IPS-NIHi7 (cell line): Measurements from ENCODE around the gene USP17L25.
"Not testable (repeated sequence)": the region's sequence is repeated elsewhere in the genome, so short reads cannot be mapped to it uniquely, and the experiment has no call there.

Experiments
- DNase-seq: peaks from one replicate; pipeline ENCODE4 v3.0.0; 2012; ENCODE audit warnings: mixed read lengths; ENCODE audit errors: extremely low spot score

USP17L25 gene, protein sequence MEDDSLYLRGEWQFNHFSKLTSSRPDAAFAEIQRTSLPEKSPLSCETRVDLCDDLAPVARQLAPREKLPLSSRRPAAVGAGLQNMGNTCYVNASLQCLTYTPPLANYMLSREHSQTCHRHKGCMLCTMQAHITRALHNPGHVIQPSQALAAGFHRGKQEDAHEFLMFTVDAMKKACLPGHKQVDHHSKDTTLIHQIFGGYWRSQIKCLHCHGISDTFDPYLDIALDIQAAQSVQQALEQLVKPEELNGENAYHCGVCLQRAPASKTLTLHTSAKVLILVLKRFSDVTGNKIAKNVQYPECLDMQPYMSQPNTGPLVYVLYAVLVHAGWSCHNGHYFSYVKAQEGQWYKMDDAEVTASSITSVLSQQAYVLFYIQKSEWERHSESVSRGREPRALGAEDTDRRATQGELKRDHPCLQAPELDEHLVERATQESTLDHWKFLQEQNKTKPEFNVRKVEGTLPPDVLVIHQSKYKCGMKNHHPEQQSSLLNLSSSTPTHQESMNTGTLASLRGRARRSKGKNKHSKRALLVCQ

DNA sequence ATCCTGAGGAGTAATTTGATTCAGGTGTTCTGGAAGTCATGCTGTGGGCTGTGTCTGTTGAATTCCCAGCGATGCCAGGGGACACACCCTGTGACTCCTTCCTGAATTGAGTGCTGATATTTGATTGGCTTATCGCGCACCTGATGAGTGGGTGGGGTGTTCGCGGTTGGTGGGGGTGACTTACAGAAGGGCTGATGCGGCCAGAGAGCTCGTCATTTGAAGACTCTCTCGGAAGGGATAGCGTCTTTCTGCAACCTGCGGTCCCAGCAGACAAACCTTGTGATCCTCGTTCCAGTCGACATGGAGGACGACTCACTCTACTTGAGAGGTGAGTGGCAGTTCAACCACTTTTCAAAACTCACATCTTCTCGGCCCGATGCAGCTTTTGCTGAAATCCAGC lies at the start of gene USP17L25:
USP17L25 (plus strand) TSS at position 301 of the 400 bp plus-strand sequence; CDS start at position 301, 0 bp downstream.
- DNase-seq = not testable (repeated sequence)

DNA sequence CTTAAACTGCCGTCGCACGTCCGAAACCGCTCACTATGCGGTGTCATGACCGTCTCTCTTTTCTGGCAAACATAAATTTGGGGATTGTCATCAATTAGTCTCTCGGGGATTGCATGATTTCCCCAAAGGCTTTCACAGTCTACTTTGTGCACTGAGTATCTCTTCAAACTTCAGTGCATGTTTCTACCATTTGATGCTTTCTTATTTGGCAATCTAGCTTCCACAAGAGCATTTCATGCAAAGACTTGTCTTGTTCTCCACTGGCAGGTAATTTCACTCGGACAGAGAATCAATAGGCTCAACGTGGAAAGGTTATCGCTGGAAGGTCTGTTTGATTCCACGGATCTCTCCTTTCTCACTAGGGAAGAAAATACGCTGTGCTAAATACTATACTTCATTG lies 5.5 kb upstream of the USP17L25 start:
- DNase-seq = not testable (repeated sequence)

DNA sequence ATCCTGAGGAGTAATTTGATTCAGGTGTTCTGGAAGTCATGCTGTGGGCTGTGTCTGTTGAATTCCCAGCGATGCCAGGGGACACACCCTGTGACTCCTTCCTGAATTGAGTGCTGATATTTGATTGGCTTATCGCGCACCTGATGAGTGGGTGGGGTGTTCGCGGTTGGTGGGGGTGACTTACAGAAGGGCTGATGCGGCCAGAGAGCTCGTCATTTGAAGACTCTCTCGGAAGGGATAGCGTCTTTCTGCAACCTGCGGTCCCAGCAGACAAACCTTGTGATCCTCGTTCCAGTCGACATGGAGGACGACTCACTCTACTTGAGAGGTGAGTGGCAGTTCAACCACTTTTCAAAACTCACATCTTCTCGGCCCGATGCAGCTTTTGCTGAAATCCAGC lies 4.8 kb upstream of the USP17L25 start, which contains the start of gene USP17L24:
USP17L24 (plus strand) TSS at position 301 of the 400 bp plus-strand sequence; CDS start at position 301, 0 bp downstream.
- DNase-seq = not testable (repeated sequence)

DNA sequence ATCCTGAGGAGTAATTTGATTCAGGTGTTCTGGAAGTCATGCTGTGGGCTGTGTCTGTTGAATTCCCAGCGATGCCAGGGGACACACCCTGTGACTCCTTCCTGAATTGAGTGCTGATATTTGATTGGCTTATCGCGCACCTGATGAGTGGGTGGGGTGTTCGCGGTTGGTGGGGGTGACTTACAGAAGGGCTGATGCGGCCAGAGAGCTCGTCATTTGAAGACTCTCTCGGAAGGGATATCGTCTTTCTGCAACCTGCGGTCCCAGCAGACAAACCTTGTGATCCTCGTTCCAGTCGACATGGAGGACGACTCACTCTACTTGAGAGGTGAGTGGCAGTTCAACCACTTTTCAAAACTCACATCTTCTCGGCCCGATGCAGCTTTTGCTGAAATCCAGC lies 4.6 kb downstream of the USP17L25 start, which contains the start of gene USP17L26:
USP17L26 (plus strand) TSS at position 301 of the 400 bp plus-strand sequence; CDS start at position 301, 0 bp downstream.
- DNase-seq = not testable (repeated sequence)

DNA sequence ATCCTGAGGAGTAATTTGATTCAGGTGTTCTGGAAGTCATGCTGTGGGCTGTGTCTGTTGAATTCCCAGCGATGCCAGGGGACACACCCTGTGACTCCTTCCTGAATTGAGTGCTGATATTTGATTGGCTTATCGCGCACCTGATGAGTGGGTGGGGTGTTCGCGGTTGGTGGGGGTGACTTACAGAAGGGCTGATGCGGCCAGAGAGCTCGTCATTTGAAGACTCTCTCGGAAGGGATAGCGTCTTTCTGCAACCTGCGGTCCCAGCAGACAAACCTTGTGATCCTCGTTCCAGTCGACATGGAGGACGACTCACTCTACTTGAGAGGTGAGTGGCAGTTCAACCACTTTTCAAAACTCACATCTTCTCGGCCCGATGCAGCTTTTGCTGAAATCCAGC lies 9.4 kb downstream of the USP17L25 start, which contains the start of gene USP17L5:
USP17L5 (plus strand) TSS at position 301 of the 400 bp plus-strand sequence; CDS start at position 301, 0 bp downstream.
- DNase-seq = not testable (repeated sequence)

DNA sequence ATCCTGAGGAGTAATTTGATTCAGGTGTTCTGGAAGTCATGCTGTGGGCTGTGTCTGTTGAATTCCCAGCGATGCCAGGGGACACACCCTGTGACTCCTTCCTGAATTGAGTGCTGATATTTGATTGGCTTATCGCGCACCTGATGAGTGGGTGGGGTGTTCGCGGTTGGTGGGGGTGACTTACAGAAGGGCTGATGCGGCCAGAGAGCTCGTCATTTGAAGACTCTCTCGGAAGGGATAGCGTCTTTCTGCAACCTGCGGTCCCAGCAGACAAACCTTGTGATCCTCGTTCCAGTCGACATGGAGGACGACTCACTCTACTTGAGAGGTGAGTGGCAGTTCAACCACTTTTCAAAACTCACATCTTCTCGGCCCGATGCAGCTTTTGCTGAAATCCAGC lies 14.1 kb downstream of the USP17L25 start, which contains the start of gene USP17L27:
USP17L27 (plus strand) TSS at position 301 of the 400 bp plus-strand sequence; CDS start at position 301, 0 bp downstream.
- DNase-seq = not testable (repeated sequence)

DNA sequence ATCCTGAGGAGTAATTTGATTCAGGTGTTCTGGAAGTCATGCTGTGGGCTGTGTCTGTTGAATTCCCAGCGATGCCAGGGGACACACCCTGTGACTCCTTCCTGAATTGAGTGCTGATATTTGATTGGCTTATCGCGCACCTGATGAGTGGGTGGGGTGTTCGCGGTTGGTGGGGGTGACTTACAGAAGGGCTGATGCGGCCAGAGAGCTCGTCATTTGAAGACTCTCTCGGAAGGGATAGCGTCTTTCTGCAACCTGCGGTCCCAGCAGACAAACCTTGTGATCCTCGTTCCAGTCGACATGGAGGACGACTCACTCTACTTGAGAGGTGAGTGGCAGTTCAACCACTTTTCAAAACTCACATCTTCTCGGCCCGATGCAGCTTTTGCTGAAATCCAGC lies 18.9 kb downstream of the USP17L25 start, which contains the start of gene USP17L28:
USP17L28 (plus strand) TSS at position 301 of the 400 bp plus-strand sequence; CDS start at position 301, 0 bp downstream.
- not testable (repeated sequence) for DNase-seq

DNA sequence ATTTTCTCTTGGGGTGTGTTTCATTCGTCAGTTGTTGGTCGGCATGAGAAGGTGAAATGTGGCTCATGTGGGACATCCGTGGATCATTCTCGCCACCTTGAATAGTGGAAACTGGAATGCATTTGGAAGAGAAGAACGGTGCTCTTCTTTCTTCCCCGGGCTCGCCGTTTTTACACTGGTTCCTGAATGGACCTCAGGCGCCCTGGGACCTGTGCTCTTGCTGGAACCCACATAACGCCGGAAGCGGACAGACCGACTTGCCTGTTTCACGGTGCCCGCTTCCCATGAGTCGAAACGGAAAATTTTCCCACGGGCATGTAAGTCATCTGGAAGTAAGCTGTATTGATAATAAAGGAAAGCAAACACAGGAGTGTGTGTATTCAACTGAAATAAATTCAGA lies 21.2 kb downstream of the USP17L25 start:
- DNase-seq = not testable (repeated sequence)

DNA sequence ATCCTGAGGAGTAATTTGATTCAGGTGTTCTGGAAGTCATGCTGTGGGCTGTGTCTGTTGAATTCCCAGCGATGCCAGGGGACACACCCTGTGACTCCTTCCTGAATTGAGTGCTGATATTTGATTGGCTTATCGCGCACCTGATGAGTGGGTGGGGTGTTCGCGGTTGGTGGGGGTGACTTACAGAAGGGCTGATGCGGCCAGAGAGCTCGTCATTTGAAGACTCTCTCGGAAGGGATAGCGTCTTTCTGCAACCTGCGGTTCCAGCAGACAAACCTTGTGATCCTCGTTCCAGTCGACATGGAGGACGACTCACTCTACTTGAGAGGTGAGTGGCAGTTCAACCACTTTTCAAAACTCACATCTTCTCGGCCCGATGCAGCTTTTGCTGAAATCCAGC lies 23.6 kb downstream of the USP17L25 start, which contains the start of gene USP17L29:
USP17L29 (plus strand) TSS at position 301 of the 400 bp plus-strand sequence; CDS start at position 301, 0 bp downstream.
- not testable (repeated sequence) for DNase-seq

DNA sequence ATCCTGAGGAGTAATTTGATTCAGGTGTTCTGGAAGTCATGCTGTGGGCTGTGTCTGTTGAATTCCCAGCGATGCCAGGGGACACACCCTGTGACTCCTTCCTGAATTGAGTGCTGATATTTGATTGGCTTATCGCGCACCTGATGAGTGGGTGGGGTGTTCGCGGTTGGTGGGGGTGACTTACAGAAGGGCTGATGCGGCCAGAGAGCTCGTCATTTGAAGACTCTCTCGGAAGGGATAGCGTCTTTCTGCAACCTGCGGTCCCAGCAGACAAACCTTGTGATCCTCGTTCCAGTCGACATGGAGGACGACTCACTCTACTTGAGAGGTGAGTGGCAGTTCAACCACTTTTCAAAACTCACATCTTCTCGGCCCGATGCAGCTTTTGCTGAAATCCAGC lies 33.1 kb downstream of the USP17L25 start, which contains the start of gene USP17L30:
USP17L30 (plus strand) TSS at position 301 of the 400 bp plus-strand sequence; CDS start at position 301, 0 bp downstream.
- DNase-seq = not testable (repeated sequence)

DNA sequence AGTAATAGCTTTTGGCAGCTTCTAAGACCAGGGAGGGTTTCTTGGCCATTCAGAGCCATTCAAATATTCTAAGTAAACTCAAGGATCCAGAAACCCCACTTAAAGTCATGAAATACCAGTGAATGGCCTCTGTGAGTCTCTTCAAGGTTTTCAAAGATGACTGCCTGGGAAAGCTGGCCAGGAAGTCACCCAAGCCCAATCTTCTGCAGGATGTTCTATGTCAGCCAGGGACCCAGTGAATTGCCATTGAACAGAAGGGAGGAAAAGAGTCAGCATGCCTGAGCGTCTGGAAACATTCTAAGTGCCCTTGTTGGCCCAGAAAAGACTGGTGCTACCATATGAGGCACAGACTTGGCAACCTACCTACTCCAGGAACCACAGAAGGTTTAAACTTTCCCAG lies 50.2 kb downstream of the USP17L25 start:
- not testable (repeated sequence) for DNase-seq
